GM18520 (cell line): Measurements from ENCODE around the gene BROX.
"Not testable (repeated sequence)": the region's sequence is repeated elsewhere in the genome, so short reads cannot be mapped to it uniquely, and the experiment has no call there.

Experiments used
- ATAC-seq: cut with Tn5 transposase; IDR thresholded peaks from one replicate; pipeline ENCODE4 v1.9.1; 2021; ENCODE audit not compliant: unreplicated experiment

The BROX gene, protein sequence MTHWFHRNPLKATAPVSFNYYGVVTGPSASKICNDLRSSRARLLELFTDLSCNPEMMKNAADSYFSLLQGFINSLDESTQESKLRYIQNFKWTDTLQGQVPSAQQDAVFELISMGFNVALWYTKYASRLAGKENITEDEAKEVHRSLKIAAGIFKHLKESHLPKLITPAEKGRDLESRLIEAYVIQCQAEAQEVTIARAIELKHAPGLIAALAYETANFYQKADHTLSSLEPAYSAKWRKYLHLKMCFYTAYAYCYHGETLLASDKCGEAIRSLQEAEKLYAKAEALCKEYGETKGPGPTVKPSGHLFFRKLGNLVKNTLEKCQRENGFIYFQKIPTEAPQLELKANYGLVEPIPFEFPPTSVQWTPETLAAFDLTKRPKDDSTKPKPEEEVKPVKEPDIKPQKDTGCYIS

DNA sequence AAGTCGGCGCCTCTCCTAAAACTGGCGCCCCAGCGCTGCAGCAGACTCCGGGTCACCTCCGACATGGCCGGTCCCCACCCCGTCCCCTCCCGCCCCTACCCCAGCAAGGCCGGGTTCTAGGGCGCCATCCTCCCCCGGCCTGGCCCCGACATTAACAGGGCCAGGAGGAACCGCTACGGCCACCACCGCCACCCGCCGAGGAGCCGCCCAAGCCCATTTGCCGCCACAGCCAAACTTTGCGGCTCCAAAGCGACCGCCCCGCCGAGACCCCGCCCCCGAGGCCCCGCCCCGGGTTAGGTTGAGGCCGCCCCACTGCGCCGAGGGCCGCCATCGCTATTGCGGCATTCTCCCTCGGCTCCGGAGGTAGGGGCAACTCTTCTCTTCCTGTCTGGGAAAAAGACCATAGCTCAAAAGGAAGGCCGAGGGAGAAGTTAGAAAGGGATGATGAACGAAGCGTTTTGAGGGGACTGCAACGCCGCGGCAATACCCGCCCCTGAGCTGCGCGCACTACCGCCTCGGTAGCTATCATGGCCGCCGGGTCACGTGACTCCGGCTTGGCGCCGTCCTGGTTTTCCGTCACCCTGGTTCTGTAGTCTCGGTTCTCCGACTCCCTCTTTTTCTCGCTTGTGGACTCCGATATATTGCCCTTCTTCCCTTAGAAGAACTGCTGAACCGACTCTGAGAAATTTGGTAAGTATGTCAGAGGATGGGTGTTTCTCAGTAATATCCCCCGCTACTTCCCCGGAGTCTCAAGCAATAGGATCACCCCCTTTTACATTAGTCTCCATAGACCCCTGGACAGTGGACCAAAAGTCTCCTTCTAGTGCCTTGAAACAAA is at the start of gene BROX, which contains the start of gene AIDA:
BROX (plus strand) TSS at position 312 of the 838 bp plus-strand sequence. CDS start 3,136 bp downstream, outside the sequence.
AIDA (minus strand) TSS at position 239 of the 838 bp plus-strand sequence; CDS start at position 65, 174 bp downstream.
- ATAC-seq: peak; percentile 55

DNA sequence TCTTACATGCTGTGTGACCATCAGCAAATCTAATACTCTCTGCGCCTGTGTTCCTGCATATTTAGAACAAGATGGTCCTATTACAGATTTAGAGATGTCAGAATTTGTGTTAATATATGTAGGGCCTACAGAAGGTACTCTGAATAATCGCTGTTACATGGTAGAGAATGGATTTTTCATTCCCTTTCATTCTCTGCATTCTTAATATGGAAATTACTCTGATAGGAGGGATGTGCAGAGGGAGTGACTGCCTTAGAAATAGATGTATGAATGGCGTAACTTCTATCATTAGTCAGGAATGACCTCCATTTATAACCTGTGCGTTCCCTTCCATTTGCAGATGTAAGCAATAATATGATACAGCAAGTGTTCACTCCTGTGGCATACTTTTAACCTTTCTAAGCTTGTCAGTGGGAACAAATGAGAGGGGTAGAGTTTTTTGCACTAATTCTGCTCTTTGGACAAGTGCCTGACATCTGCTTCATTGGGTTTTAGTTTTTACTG is 48.9 kb upstream of the BROX start:
- no peak for ATAC-seq

DNA sequence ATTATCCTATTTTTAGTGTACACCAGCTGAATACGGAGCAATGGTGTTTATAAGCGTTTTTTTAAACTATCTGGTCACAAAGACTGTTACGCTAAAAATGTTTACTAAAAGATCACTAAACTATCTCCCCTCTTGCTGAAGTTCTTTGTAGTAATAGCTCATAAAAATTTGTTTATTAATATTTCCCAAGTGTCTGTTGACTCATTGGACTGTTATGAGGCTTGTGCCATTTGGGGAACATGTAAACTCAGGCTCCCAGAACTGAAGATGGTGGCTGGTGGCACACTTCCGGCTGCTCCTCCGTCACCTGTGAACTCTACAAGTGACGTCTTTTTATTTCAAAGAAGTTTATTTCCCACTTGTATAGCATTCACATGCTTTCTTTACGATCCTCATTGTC is 46.4 kb upstream of the BROX start:
- no peak for ATAC-seq

DNA sequence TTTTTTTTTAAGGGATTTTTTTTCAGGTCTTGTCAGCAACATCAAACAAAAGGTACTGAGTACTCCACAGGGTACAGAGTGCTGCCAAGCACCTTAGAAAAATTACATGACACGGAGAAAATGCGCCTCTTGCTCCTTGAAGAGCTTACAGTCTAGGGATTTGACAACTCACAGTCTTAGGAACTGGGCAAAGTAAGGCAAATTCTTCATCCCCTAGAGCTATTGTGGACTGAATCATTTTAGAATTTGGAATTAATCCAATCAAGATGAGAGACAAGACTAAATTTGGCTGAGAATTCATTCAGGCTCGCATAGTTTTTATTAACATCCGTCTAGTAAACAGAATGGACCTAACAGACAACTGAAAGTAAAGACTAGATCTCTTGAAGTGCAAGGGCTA is 44.2 kb upstream of the BROX start:
- not testable (repeated sequence) for ATAC-seq

DNA sequence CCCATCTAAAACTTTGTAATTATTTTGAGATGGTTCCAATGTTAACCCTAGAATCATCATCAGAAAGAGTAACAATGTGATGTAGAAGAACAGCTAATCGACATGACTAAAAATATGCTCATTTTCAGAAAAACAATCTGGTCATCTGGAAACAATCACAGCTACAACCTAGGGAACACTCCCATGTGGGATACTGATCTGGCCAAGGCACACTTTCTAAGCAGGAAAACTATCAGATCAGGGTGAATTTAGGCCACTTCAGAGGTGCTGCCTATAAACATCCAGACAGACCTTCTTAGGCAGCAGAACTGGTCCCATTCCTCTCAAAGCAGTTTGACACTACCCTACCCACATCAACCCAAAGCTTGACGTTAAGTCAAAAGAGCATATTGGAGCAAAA is 43.3 kb upstream of the BROX start:
- not testable (repeated sequence) for ATAC-seq

DNA sequence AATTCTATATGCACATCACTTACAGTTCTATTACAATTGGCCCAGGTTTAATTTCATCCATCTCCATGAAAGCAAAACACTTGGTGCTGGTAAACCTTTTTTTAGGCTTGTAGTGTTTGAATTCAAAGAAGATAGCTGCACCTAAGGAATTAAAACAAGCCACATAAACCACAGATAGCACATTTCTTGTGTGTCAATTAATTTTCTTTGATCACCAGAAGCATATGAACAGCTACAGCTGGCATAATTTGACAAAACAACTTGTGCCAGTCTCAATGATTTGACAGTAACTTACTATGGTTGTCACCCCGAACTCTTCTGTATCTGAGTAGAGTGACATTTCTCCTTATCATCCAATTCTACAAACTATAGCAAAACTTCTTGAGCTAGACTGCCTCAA is 42.3 kb upstream of the BROX start:
- ATAC-seq: no peak

DNA sequence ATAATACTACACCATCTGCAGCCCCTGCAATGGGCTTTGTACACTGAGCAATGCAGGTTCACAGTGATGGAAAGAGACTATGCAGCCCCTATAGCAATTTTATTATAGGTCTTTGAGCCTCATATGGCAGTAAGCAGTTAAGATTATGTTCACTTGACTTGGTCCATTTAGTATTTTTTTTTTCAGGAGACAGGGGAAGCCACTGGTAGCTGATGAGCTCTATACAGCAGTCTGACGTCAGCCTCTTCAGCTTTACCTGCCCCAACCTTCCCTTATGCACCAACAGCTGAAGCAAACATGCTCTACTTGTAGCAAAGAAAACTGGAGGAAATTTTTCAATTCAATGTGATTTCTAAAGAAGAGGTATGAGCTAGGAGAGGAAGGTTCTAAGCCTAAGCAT is 32.3 kb upstream of the BROX start:
- ATAC-seq: no peak

DNA sequence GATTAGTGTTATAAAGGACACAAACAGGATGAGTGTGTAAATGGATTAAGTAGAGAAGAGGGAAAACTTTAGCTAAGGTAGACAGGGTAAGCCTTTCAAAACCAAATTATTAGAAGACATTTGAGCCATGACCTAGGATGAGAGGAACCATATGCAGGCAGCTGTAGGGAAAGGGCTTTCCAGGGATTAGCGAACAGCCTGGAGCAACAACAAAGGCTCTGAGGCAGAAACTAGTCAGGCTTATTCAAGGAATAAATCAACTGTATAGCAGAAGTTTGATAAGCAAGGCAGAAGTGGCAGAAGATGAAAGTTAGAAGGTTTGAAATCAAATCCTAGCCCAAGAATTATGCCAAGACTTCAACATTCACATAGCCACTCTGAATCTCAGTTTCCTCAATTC is 21.3 kb upstream of the BROX start:
- ATAC-seq: no peak

DNA sequence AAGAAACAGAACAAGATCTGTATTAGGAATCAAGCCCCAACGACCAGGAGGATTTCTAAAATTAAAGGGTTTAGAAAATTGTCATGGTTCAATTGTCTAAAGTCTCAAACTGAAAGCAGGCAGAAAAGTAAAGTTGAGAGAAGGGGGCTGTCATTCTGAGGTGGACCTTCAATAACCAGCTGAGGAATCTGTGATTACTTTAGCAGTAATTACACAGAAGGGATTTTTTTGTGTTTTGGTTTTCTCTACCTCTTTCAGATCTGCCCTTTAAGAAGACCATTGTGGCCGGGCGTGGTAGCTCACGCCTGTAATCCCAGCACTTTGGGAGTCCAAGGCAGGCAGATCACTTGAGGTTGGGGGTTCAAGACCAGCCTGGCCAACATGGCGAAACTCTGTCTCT is 17.4 kb upstream of the BROX start:
- no peak for ATAC-seq

DNA sequence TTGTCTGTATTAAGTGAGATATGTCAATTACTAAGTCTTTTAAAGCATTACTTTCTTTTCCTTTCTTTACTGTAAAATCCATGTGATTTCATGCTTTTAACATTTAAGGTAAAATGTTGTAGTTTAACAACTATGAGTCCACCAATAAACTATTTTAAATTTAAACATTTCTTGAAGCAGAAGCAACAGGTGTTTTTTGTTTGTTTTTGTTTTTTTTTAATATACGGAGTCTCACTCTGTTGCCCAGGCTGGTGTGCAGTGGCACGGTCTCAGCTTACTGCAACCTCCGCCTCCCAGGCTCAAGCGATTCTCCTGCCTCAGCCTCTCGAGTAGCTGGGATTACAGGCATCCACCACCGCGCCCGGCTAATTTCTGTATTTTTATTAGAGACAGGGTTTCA is 15.6 kb upstream of the BROX start:
- ATAC-seq: no peak

DNA sequence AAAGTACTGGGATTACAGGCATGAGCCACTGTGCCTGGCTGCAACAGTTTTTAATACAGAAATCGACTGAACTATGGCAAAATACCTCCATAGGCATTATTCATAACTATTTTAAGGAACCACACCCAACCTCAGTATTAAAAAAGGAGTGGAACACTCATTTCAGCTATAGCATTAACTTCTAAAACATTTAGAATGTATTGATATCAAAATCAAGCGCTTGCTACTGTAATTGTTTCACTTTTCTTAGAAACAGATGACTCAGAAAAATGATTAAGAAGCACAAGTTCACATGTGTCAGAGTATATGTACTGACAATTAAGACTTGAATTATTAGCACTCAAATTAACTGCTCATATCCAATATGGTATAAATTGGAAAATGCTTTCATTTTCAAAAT is 15.2 kb upstream of the BROX start:
- ATAC-seq: no peak

DNA sequence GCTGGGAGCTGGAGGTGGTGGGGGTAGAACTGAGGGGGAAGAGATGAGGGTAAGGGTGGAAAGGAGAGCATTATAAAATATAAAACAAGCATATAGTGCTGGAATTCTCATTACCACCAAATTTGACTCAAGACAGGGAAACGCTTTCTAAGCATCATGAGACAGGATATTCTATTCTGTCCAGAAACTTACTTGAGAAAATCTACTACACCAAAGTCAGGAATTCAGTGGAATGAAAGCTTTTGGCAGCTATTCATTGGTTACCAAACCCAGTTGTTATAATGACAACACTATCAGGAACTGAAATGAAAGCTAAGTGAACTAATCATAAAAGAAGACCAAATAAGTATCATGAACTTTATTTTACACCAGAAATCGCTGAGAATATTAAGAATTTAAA is 14.5 kb upstream of the BROX start:
- no peak for ATAC-seq

DNA sequence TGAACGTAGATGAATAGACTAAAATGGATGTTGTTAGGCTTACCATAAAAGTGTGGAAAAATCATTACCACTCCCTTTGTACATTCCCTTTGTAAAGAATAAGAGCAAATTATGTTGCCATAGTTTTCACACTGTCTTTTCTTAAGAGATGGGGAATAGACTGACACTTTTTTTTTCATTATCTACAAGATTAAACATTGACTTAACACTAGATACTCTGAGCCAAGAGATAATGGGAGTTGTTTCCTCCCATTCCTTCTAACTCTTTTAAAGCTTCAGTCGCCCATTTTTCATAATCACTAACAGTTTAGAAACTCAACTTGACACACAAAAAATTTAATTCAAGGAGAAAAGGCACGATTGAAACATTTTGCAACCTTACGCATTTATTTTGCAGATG is 10.2 kb upstream of the BROX start:
- no peak for ATAC-seq

DNA sequence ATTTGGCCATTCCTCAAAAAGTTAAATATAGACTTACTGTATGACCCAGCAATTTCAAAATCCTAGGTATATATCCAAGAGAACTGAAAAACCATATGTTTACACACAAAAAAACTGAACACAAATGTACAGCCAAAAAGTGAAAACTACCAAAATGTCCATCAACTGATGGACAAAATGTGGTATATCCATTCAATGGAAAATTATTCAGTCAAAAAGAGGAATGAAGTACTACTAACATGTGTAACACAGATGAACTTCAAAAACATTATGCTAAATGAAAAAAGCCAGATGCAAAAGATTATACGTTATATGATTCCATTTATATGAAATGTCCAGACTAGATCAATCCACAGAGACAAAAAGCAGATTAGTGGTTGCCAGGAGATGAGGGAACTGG is 8.1 kb upstream of the BROX start:
- no peak for ATAC-seq

DNA sequence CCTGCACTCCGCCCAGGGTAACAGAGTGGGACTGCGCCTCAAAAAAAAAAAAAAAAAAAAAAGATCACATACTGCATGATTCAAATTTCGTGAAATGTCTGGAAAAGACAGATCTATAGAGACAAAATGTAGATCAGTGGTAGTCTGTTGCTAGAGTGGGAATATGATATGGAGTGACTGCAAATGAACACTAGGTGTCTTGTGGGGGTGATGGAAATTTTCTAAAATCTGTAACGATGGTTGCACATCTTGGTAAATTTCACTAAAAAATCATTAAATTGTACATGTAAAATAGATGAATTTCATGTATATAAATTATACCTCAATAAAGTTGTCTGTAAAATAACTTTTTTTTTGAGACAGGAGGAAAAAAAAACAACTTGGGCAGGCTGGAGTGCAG is 5.5 kb upstream of the BROX start:
- no peak for ATAC-seq

DNA sequence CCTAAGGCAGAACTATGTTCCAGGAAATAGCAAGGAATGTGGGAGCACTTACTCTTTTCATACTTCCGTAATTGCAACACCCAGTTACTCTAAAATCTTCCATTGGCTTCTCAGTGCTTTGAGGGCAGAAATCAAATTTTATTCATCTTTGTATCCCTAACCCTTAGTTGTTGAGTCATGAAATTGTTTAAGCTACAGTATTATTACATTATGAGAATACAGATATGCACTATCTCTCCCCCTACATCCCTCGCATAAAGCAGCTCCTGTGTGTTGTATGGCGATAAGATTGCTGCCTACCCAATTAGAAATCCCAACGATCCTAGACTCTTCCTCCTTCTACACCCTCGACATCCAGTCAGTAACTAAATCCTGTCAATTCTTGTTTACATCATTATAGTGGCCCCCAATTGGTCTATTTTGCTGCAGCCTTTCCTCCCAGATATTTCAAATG is 2.6 kb upstream of the BROX start:
- no peak for ATAC-seq

DNA sequence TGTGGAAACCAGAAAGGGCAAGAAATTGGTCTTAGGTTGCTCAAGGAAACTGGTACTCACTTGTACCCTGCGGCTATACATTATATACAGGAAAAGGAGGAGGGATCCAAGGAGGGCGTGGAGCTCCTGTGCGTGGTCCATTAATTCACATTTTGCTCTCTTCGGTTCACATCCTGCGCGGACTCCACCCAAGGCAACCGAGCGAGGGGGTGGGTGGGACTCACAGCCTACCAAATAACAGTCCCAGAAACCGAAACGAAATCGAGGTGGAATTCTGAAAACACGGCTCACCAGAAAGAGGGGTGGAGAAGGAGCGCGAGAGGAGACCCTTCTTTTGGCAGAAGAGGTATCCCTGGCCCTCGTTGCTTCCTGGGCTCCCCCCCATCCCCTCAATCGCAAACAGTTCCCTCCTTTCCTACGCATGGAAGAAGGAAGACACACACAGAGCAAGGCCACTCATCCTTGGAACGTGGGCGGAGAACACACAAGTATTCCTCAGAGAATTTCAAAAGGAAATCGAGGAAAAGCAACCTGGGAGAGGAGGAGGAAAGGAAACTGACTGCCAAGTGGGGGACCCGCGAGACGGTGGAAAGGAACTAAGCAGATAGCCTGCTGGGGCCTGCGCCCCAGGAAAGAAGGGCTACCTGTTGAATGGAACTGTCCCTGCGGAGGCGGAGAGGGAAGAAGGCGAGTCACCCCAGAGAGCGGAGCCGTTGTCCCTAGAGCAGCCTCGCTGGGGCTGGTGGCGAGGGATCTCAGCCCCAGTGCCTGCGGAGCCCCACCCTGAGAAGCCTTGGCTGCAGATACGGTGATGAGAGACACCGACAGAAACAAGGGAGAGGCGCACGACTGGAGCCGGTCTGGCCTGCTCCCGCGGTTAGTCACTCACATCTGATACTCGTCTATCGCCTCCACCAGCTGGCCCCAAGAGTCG is 778 bp upstream of the BROX start:
- ATAC-seq: peak; percentile 13

DNA sequence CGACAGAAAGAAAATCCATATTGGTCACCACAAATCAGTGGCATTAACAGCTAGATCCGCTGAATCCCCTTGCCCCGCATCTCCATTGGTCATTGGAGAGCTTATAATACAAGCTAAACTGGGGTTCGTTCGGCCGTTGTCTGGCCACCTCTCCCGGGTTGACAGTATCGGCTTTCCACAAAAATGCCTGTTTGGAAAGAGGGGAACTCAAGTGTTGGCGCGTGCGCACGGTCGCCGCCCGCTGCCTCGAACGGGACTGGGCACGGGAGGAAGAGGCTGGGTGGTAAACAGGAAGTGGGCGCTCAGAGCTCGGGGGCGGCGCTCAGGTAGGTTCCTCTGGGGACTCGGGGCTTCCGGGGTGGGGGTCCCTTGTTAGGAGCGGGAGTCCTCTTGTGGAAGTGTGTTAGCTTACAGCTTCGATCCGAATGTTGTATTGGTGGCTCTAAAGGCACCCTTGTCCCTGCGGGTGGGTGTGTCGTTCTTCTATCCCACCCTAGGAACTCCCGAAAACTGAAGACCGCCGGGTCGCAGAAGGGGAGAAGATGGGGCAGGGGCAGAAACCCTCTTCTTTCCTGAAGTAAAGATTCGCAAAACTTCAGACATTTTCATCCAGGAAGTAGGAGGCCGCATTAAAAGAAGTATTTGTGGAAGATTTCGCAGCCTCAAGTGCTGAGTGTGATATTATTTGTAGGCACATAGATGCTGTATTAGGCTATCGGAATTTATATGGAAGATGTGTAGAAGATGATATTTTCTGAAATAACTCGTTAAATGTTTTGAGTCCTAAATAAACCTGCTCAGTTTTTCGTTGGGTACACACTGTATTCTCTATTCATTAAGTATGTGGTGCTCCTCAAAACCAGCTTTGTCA is 962 bp downstream of the BROX start:
- peak; percentile 57 for ATAC-seq

DNA sequence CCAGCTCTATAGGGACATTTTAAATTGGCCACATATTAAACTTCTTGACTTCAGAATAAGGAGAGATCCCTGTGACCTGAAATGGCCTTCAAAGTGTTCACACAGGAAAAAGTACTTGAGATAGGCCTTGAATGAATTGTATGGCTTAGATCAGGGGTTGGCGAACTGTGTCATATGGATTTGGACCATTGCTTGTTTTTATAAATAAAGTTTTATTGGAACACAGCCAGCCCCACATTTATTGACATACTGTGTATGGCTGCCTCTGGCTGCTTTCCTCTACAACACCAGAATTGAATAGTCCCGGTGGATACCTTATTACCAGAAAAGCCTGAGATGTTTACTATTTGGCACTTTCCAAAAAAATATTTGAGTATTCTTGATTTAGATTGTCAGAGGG is 4.0 kb downstream of the BROX start:
- ATAC-seq: no peak

DNA sequence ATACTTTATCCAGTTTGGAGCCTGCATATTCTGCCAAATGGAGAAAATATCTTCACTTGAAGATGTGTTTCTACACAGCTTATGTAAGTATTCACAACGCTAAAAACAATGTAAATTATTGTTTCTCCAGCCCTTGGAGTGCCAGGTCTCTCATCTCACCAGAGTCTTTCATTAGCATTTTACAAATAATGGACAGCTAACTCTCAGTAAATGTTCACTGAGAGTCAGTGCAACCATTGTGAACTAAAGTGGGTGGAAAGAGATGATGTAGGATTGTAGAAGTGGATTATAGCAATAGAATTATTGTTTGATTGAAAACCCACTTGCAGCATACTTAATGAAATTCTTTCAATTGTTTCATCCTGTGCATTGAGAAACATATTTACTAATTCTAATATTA is 16.4 kb downstream of the BROX start:
- ATAC-seq: no peak
